NCI-H524 (cell line): Measurements from ENCODE around the gene NCAM2.
A peak's percentile ranks its signal among the peaks of the same experiment; 100 is the strongest.

Source experiments
- DNase-seq, 2 experiments: peaks; one replicate each; lab custom pipeline; 2025; lab: John Stamatoyannopoulos, UW

Gene NCAM2

GRCh38 chr21:20997636-20998455 lies at the start of gene NCAM2:
Gene NCAM2, plus strand, starts transcription at chr21:20998409.
- DNase-seq = peak; percentile 66 to 86

DNA sequence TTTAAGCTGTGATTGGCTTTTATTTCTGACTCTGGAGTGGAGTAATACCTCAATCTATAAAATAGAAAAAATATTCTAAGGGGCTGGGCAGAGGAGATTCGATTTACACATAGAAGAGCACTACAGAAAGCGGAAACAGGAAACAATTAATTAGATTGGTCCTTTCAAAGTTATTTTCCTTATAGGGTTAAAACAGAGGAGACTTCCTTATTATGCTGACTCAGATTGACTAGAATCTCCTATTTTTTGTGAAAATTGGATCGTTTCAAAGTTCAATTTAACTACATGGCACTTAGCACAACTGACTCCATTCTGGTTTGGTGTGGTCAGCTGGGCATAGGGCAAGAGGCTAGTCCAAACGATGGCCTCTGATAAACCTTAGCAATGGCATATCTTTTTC lies 48.3 kb upstream of the NCAM2 start:
- no peak for DNase-seq

- no peak for DNase-seq
Observed at GRCh38 chr21:20965816-20966215, 32.4 kb upstream of the NCAM2 start.

- DNase-seq = no peak
Observed at GRCh38 chr21:20968391-20968790, 29.8 kb upstream of the NCAM2 start.

GRCh38 chr21:20970691-20971090 lies 27.5 kb upstream of the NCAM2 start:
- DNase-seq = no peak

DNA sequence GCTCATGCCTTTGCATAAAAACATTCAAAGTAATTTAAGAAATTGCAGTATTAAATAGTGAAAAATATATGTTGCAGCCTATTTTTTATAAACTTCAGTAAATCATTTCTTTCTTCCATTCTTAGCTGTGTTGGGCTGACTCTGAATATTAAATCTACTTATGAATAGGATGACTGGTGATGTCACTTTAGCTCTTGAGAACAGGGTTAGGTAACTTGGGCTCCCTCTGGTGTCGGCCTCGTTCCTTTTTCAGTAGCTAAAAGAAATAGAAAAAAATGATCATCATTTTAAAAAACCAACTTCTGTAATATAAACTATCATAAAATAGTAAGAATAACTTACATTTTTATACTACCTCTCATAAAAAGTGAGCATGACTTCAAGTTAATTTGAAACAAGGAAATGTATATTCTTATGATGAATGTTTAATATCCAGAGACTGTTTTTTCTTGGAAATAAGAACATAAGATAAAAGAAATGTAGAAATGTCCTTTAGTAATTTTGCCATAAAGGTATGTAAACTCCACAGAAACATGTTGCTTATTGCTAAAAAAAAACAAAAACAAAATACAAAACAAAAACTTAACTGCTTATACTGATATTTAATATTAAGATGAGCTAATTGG lies 26.8 kb upstream of the NCAM2 start:
- peak; percentile 29 to 67 for DNase-seq

- DNase-seq = no peak
Observed at GRCh38 chr21:20994790-20995189, 3.4 kb upstream of the NCAM2 start.

GRCh38 chr21:20996421-20997310 lies 1.5 kb upstream of the NCAM2 start:
- DNase-seq = peak in 1 of 2 experiments; percentile 17

- no peak for DNase-seq
Observed at GRCh38 chr21:20997311-20997635, 936 bp upstream of the NCAM2 start.

DNA sequence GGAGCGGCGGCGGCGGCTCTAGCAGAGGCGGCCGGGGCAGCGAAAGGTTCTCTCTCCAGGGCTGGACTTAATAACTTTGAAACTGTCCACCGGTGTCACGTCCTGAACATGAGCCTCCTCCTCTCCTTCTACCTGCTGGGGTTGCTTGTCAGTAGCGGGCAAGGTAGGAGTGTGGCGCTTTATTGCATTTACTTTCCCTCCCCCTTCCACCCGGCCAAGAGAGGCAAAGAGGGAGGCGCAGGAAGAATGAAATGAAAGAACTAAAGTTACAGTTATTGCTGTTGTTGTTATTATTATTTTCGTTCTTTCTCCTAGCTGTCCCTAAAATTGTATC lies 214 bp downstream of the NCAM2 start:
- DNase-seq = no peak

- peak in 1 of 2 experiments; percentile 17 for DNase-seq
Observed at GRCh38 chr21:20998886-20999285, 677 bp downstream of the NCAM2 start.

DNA sequence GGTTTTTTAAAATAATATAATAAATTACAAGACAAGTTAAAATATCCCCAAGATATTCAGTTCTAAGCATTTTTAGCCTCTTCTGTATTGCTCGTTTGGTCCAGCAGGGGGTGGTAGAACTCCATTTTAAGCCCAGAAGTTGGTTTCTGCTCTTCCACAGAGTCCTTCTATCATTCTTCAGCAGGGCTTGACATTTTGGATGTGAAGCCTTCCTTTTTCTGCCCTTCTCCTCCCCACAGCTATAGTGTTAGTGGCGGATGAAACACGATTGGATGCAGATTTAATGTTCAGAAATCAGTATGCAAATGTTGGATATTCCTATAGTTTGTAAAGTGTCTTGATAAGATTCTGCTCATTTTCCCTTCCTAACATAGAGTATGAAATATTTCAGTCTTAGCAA lies 1.4 kb downstream of the NCAM2 start:
- peak; percentile 28 to 65 for DNase-seq

DNA sequence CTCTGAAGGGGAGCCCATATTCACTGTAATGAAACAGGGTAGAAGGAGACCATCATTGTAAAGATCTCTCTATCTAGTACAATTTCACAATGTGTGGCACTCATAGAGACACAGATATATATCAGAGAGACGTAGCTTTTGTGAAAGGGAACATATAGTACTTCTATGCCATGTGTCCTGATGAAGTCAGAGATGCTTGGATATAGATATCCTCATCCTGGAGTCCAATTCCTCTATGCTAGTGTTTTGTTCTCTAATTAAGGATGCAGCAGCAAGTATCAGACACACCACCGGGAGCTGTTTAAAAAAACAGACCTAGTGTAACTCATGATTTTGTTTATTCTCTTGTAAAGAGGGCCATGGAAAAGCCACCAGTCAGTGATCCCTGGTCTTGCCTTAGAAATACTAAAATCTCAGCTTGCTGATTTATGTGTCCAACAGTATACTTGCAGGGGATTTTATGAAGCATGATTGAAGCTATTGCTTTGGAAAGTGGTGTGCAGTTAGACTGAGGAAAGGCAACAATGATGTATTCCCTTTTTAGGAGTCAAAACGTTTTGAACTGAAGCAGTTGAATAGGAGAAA lies 2.5 kb downstream of the NCAM2 start:
- DNase-seq = no peak

- DNase-seq = no peak
Observed at GRCh38 chr21:21001591-21002100, 3.4 kb downstream of the NCAM2 start.

DNA sequence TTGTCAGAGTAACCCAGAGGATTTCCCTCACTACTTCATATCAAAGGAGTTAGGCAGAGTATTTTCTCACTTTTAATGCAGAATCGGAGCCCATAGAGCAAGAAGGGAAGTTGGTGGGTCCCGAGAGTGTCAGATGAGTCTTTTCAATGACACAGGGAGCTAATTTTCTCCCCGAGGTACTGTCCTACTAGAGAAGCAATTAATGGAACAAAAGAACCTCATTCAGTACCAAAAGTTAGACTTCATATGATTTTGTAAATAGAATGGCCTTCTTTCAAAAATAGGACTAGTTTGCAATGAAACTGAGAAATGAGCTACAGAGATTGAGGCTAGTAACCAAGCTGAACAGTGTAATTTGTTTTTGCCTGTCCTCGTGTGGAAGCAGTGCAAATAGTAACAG lies 3.9 kb downstream of the NCAM2 start:
- DNase-seq = no peak

GRCh38 chr21:21003701-21004100 lies 5.5 kb downstream of the NCAM2 start:
- peak; percentile 55 to 79 for DNase-seq

- no peak for DNase-seq
Observed at GRCh38 chr21:21007606-21008005, 9.4 kb downstream of the NCAM2 start.

DNA sequence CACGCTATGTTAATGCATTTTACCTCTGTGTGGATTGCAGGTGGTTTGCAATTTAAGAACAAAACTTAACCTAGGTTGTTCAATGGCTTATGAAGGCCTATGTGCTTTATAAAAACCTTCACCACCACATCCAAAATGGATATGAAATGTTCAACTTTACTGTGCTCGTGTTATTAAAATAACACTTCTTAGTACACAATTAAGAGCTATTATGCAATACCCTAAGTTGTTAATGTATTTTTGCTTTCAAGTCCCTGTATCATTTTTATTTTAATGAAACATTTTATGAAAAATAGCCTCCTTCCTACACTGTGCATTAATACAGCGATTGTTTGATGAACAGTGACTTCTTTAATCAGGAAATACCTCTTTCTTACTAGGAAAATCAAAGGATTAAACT lies 12.0 kb downstream of the NCAM2 start:
- DNase-seq = no peak

DNA sequence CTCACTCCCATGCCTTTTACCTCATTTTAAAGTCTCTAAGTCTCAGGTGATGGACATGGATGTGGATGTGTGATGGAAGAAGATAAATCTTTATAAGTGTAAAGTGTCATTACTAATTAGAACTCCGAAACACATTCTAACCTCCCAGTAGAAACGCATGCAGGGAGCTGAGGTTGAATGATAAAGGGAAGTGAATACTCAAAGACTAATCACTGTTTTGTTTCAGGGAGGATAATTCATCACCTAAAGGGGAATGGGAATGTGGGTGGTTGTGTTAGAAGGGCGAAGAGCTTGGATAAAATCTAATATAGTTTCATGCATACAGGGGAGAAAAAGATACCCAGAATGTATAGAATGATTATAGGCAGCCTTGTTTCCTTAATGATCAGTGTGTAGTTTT lies 12.5 kb downstream of the NCAM2 start:
- DNase-seq = no peak

DNA sequence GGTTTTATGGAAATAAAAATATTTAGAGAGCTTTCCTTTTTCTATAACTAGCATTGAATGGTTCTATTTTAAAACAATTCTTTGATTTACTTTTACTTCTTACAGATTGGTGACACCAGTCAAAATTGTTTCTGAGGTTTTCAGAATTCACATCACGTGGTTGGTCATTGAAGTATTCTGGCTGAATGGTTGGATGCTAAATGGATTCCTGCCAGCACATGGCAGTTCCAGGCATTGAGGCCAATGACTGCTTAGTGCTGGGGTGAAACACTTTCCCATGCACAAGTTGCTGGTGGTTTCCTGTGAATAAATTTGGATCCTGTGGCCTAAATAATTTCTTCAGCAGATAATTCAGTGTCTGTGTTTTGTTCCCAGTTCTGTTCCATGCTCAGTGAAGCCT lies 20.6 kb downstream of the NCAM2 start:
- no peak for DNase-seq

GRCh38 chr21:21019681-21020080 lies 21.5 kb downstream of the NCAM2 start:
- no peak for DNase-seq

GRCh38 chr21:21025742-21026141 lies 27.5 kb downstream of the NCAM2 start:
- no peak for DNase-seq
